Activated naive CD4-positive, alpha-beta T cell treated with anti-CD3 and anti-CD28 coated beads, Interleukin-2, amount 50 U/mL, for 72 hours (primary cell): Measurements from ENCODE around the gene HBM. TPM values are rescaled to one million over a fixed set of nuclear protein-coding genes. Genes with fewer than 3 reads are reported as not detected.
"Not testable (repeated sequence)": the region's sequence is repeated elsewhere in the genome, so short reads cannot be mapped to it uniquely, and the experiment has no call there.

Experiments
- ATAC-seq, 2 donors: fragments of 150-1000 bp; cut with Tn5 transposase; 2 replicates each; pipeline ENCODE4 v1.10.0; 2021; ENCODE audit warnings: mild to moderate bottlenecking in 2 of 2, moderate library complexity in 2 of 2
- DNase-seq, 2 donors: peaks; one replicate each; pipeline ENCODE4 v3.0.0; 2021 to 2022; ENCODE audit warnings: low spot score in 2 of 2
- H3K27ac Mint-ChIP-seq, 2 donors: one replicate each; pipeline ENCODE4 v1.8.0; 2022; ENCODE audit warnings: mild to moderate bottlenecking in 2 of 2, mixed read lengths in 2 of 2
- H3K36me3 Mint-ChIP-seq, 2 donors: one replicate each; pipeline ENCODE4 v1.8.0; 2022; ENCODE audit warnings: mixed read lengths in 2 of 2
- H3K9me3 Mint-ChIP-seq, 2 donors: one replicate each; pipeline ENCODE4 v1.8.0; 2022; ENCODE audit warnings: mixed read lengths in 2 of 2
- total RNA-seq, 2 donors: library from RNA; stranded (reverse); gene quantifications; one replicate each; pipeline ENCODE4 v1.2.3, GENCODE V29; 2022

HBM gene
- total RNA-seq, 2 donors from 2014 or later = not detected

DNA sequence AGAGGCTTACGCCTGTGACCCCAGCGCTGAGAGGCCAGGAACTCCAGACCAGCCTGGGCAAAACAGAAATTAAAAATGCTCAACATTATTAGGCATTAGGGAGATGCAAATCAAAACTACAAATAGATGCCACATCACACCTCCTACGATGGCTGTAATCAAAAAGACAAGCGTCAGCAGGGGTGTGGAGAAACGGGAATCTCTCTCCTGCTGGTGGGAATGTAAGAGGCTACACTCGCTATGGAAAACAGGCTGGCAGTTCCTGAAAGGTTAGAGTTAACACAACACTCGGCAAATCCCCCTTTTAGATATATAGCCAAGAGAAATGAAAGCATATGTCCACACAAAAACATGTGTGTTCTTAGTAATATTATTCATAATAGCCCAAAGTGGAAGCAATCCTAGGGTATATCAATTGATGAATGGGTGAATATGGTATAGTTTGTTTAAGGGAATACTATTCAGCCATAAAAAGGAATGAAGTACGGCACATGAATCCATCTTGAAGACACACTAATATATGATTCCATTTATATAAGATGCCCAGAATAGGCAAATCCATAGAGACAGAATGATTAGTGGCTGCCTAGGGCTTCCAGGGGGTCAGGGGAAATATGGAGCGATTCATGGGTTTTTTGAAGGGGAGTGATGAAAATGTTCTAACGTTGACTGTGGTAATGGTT lies 25.5 kb upstream of the HBM start:
- DNase-seq = no peak
- peaks cover 5 to 11% of the 10 kb centered on the region in 2 donors for H3K36me3 Mint-ChIP-seq

DNA sequence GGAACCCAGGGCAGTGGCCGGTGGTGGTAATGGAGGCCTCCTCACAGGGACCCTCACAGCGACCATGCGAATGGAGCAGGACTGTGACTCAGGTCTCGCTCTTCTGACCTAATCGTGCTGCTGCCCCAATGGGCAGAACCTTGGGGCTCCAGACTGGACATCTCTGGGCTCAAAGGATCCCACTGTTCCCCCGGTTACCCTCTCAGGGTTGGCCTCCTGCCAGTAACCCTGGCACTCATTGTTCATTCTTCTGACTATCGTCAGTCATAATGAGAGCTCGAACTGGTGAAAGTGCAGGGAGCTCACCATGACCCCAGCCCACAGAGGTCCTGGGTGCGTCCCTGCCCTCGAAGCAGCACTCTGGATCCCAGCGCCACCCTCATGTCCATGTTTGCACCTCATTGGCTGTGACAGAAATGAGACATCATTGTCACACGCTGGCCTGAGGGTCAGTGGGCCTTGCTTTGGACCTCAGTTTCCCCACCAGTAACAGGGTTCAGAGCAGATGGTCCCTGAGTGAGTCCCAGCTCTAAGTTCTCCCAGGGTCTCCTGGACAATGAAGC lies 23.3 kb upstream of the HBM start:
- ATAC-seq (no peak), DNase-seq (no peak)
- peaks cover 5% of the 10 kb centered on the region in 2 donors for H3K36me3 Mint-ChIP-seq
- H3K27ac Mint-ChIP-seq = peak overlapping the region in 1 of 2 donors; percentile 23
- H3K9me3 Mint-ChIP-seq = no peaks in the 10 kb centered on the region

More for the DNA sequence above, 25.5 kb upstream of the HBM start:
- H3K27ac Mint-ChIP-seq = peak overlapping the region in 1 of 2 donors; percentile 69
- H3K9me3 Mint-ChIP-seq = no peaks in the 10 kb centered on the region
- ATAC-seq = no peak

DNA sequence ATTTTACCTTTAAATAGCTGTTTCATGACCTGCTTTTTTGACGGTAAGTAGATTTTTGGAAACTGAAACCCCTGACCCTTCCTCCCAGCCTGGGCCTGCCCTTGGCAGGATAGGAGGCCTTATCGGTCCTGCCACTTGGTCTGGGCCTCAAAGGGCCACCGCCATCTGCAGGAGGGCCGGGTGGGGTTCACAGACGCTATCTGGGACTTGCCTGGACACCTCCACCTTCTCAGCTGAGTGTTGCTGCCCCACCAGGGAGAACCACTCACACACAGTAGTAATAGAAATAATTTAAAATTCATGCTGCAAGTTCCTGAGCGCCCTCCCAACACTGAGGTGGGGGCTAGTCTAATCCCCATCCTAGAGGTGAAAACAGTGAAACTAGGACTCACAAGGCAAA lies 22.7 kb upstream of the HBM start:
- ATAC-seq (no peak), DNase-seq (no peak)
- peaks cover 5% of the 10 kb centered on the region in 2 donors for H3K36me3 Mint-ChIP-seq
- H3K9me3 Mint-ChIP-seq = no peaks in the 10 kb centered on the region
- peak overlapping the region; percentile 23 to 55 for H3K27ac Mint-ChIP-seq

DNA sequence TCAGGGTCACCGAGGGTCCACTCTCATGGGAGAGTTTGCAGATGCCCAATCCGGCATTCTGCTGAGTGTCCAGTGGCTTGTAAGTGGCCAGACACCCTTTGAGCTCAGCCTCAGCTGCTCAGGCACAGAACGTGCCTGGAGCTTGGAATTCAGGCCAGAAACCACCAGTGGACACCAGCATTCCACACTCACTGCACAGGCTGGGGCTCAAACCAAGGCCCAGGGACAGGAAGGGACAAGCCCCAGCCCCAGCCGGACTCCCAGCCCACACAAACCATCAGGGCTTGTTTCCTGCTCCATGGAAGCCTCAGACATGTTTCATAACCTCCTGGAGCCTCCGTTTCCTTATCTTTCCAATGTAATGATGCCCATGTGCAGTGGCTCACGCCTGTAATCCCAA lies 22.3 kb upstream of the HBM start:
- ATAC-seq (no peak), DNase-seq (no peak)
- H3K9me3 Mint-ChIP-seq = no peaks in the 10 kb centered on the region
- peaks cover 5% of the 10 kb centered on the region in 2 donors for H3K36me3 Mint-ChIP-seq
- H3K27ac Mint-ChIP-seq = peak overlapping the region in 1 of 2 donors; percentile 23

DNA sequence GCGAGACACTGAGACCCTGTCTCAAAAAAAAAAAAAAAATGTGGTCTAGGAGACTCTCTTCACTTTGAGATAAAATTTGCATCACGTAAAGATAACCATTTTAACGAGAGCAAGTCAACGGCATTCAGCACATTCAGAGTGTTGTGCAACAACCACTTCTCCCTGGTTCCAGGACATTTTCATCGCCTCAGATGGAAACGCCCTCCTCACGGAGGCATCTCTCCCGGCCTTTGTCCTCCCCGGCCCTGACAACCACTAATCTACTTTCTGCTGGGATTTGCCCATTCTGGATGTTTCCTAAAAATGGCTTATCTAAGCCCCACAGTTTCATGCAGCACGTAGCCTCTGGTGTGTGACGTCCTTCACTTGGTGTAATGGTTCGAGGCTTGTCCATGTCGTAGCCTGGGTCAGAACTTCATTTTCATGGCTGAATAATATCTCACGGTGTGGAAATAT lies 21.0 kb upstream of the HBM start:
- Mint-ChIP-seq H3K27ac (no peak overlapping the region), H3K9me3 (no peaks in the 10 kb centered on the region), H3K36me3 (no peaks in the 10 kb centered on the region)
- ATAC-seq = no peak
- no peak for DNase-seq

DNA sequence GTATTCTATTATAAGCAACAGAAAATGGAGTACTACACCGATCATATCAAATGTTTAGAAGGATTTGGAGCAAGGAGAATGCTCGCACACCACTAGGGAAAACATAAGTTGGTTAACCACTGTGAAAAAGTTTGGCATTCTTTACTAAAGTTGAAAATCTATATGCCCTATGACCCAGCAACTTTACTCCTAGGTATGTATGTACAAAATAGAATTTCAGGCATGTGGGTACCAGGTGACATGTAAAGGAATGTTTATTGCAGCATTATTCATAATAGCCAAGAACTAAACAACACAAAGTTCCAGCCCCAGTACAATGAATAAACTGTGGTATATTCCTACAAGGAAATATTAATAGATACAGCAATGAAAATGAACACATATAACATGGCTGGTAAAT lies 19.1 kb upstream of the HBM start:
- DNase-seq (no peak), ATAC-seq (no peak)
- no peak overlapping the region for H3K27ac Mint-ChIP-seq
- H3K9me3 Mint-ChIP-seq = no peaks in the 10 kb centered on the region
- H3K36me3 Mint-ChIP-seq = no peaks in the 10 kb centered on the region

DNA sequence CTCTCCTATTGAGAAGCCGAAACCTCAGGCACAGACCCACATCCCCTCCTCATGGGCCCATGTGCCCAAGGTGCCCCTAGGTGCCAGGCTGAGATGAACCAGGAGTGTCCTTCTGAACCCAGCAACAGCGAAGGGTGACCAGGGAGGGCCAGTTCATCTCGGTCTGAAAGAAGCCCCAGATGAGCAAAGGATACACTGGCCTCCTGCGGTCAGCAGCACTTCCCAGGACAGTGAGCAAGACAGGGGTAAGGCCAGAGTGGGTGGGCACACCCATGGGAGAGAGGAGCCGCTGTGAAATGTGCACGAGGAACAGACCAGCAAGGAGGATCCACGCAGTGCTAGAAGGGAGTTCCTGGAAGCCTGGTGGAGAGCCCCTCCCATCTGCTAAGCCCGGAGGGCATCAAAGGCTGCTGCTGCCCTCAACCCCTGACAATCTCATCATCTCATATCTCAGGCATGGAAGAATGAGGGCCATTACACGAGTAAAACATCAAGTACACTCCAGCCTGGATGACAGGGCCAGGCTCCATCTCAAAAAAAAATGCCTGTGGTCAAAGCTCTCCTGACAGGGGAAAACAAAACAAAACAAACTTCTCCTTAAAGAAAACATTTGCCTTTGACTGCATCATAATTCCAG lies 16.6 kb upstream of the HBM start:
- Mint-ChIP-seq H3K27ac (no peak overlapping the region), H3K36me3 (no peaks in the 10 kb centered on the region), H3K9me3 (no peaks in the 10 kb centered on the region)
- ATAC-seq (no peak), DNase-seq (no peak)

DNA sequence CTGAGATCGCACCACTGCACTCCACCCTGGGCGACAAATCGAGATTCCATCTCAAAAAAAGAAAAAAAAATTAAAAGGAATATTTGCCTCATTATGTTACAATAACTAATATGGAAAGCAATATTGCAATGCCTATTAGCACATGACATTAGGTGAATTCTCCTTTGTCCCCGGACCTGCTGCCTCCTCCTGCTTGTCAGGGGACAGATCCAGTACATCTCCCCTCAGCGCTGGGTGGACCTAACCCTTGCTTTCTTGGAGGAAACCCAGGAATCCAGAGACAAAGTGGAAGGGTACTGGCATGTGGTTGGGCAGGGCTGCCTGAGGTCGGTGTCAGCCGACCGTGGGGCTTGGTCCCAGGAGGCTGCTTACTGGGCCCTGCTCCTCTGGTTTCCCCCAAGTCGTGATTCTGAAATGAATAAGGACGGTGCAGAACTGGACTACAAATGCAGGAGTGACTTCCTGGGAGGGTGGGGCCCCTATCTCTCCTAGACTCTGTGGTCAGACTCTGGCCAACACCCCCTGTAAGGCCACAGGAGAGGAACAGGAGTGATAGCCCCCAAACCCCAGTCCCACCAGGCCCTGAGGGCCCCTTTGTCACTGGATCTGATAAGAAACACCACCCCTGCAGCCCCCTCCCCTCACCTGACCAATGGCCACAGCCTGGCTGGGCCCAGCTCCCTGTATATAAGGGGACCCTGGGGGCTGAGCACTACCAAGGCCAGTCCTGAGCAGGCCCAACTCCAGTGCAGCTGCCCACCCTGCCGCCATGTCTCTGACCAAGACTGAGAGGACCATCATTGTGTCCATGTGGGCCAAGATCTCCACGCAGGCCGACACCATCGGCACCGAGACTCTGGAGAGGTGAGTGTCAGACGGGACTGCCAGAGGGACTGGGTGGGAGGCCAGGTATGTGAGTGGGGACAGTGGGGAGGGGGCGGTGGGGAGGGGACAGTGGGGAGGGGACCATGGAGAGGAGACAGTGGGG lies 13.3 kb upstream of the HBM start, which contains the start of gene HBZ:
TSS of gene HBZ (plus strand) at position 504 of the 988 bp plus-strand sequence. CDS start at position 770, 266 bp downstream.
- DNase-seq (no peak), ATAC-seq (no peak)
- Mint-ChIP-seq H3K27ac (no peak within 1 kb of the TSS), H3K9me3 (no peaks in the 10 kb centered on the region), H3K36me3 (no peaks in the 10 kb centered on the region)

DNA sequence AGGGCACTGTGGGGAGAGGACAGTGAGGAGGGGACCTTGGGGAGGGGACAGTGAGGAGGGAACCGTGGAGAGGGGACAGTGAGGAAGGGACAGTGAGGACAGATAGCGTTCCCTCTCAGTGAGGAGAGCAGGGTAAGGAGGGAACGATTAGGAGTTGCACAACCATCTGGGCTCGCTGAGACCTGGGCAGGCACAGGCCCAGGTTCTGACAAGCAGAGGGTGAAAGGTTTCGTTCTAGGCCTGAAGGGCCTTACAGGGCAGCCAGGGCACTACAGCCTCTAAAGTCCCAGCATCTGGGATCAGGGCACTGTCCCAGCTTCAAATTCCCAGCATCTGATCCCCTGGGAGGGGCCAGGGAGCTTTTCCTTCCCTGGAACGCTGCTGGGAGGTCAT lies 12.7 kb upstream of the HBM start:
- not testable (repeated sequence) for H3K9me3 Mint-ChIP-seq, ATAC-seq, H3K27ac Mint-ChIP-seq, H3K36me3 Mint-ChIP-seq, DNase-seq

DNA sequence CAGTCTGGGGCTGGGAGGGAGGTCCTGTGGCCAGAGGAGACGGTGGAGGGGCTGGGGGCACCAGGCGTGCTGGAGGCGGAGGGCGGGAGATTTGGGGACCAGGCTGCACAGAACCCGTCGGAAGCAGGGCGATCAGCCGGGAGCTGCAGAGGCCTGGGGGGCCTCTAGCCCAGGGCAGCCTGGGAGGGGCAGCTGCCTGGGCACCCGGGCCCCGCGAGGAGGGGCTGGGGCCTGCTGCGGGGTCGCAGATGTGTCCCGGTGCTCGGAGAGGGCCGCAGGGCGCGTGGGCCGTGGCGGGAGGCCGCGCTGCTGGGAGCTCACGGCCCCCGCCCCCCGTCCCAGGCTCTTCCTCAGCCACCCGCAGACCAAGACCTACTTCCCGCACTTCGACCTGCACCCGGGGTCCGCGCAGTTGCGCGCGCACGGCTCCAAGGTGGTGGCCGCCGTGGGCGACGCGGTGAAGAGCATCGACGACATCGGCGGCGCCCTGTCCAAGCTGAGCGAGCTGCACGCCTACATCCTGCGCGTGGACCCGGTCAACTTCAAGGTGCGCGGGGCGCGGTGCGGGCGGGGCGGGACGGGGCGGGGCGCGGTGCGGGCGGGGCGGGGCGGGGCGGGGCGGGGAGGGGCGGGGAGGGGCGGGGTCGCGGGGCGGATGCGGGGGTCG lies 12.1 kb upstream of the HBM start:
- peak; percentile 49 to 65 for ATAC-seq
- H3K36me3 Mint-ChIP-seq, H3K27ac Mint-ChIP-seq: not testable (repeated sequence)

DNA sequence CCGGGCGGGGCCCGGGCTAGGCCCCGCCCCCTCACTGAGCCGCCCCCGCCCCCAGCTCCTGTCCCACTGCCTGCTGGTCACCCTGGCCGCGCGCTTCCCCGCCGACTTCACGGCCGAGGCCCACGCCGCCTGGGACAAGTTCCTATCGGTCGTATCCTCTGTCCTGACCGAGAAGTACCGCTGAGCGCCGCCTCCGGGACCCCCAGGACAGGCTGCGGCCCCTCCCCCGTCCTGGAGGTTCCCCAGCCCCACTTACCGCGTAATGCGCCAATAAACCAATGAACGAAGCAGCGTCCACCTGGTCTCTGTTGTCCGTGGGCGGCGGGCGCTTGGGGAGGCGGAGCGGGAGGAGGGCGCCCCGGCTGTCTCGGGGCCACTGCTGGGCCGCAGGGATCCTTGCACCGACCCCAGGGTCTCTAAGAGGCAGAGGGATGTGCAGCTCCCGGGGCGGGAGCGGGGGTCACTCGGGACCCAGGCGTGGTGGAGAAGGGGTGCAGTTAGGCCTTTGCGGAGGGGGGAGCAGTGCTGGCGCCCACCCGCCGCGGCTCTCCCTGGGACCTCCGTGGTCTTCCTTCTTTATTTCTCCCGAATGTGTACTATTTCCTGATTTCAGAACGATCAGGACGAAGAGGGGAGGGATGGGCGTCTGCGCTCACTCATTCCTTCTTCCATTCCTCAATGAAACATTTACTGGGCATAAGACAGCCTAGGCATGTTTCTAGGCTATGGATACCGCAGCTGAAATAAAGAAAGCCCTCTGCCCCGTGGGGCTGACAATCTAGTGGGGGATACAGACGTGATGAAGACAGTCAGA lies 11.4 kb upstream of the HBM start:
- H3K27ac Mint-ChIP-seq = no peak overlapping the region
- H3K36me3 Mint-ChIP-seq = no peaks in the 10 kb centered on the region
- ATAC-seq (peak; percentile 53 to 77), DNase-seq (no peak)
- H3K9me3 Mint-ChIP-seq = no peaks in the 10 kb centered on the region

More for the DNA sequence above, 12.1 kb upstream of the HBM start:
- not testable (repeated sequence) for DNase-seq, H3K9me3 Mint-ChIP-seq

DNA sequence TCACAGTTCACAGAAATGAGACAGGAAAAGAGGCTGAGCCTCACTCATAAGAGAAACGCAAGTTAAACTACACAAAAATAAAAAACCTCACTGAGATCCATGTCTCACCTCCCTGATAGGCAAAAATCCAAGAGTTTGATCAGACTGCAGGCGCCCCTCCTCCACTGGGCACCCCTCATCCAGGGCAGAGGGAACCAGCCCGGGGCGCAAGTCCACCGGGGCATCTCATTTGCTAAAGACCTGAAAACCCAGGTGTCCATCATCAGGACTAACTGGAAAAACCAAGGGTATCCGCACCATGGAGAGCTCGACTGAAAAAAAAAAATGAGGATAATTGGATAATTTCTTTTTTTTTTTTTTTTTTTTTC lies 10.8 kb upstream of the HBM start:
- no peak for ATAC-seq
- H3K36me3 Mint-ChIP-seq = no peaks in the 10 kb centered on the region
- no peaks in the 10 kb centered on the region for H3K9me3 Mint-ChIP-seq
- no peak overlapping the region for H3K27ac Mint-ChIP-seq
- DNase-seq = no peak

DNA sequence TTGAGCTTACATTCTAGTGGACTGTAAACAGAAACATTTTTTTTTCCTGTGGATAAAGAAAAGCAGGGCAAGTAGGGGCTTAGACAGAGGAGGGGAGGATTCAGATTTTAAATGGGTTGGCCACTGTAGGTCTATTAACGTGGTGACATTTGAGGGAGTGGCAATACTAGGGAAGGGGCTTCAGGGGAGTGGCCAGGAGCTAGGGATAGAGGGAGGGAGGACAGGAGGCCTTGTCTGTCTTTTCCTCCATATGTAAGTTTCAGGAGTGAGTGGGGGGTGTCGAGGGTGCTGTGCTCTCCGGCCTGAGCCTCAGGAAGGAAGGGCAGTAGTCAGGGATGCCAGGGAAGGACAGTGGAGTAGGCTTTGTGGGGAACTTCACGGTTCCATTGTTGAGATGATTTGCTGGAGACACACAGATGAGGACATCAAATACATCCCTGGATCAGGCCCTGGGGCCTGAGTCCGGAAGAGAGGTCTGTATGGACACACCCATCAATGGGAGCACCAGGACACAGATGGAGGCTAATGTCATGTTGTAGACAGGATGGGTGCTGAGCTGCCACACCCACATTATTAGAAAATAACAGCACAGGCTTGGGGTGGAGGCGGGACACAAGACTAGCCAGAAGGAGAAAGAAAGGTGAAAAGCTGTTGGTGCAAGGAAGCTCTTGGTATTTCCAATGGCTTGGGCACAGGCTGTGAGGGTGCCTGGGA lies 6.5 kb upstream of the HBM start:
- Mint-ChIP-seq H3K27ac (no peak overlapping the region), H3K9me3 (no peaks in the 10 kb centered on the region), H3K36me3 (no peaks in the 10 kb centered on the region)
- DNase-seq (no peak), ATAC-seq (no peak)

DNA sequence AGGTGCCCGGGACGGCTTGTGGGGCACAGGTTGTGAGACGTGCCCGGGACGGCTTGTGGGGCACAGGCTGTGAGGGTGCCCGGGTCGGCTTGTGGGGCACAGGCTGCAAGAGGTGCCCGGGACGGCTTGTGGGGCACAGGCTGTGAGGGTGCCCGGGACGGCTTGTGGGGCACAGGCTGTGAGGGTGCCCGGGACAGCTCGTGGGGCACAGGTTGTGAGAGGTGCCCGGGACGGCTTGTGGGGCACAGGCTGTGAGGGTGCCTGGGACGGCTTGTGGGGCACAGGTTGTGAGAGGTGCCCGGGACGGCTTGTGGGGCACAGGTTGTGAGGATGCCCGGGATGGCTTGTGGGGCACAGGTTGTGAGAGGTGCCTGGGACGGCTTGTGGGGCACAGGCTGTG lies 5.5 kb upstream of the HBM start:
- not testable (repeated sequence) for H3K27ac Mint-ChIP-seq, DNase-seq, H3K36me3 Mint-ChIP-seq, H3K9me3 Mint-ChIP-seq, ATAC-seq

DNA sequence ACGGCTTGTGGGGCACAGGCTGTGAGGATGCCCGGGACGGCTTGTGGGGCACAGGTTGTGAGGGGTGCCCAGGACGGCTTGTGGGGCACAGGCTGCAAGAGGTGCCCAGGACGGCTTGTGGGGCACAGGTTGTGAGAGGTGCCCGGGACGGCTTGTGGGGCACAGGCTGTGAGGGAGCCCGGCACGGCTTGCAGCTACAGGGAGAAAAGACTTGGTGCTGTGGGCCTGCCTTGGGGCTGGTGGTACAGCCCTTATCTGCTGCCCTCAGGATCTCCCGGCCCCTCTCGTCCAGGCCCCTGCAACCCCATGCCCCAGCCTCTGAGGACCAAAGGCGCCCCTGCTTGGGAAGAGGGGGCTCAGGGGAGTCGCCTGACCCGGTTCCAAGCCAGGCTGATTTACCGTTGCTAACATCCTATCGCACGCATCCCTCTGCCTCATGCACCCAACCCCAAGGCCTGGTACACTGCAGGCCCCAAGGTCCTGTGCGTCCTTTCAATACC lies 5.0 kb upstream of the HBM start:
- Mint-ChIP-seq H3K27ac (no peak overlapping the region), H3K36me3 (no peaks in the 10 kb centered on the region), H3K9me3 (no peaks in the 10 kb centered on the region)
- DNase-seq = no peak
- ATAC-seq = no peak
